SK-N-SH (cell line): Measurements from ENCODE around the gene SLC25A51. TPM values are rescaled to one million over a fixed set of nuclear protein-coding genes. Genes with fewer than 3 reads are reported as not detected.

Experiments
- CTCF ChIA-PET: fragments of 300-600, 350-600 bp; formaldehyde crosslinking; extraction: SDS; loops from one replicate; lab custom pipeline; 2021; lab: Yijun Ruan, JAX
- POLR2A ChIA-PET: fragments of 350-600 bp; sonication (Branson Sonifier 250); formaldehyde crosslinking; extraction: SDS; loops from one replicate; lab custom pipeline; 2020; ENCODE audit warnings: antibody characterized with exemption, inconsistent platforms; lab: Yijun Ruan, JAX
- DNase-seq: peaks from one replicate; pipeline ENCODE4 v3.0.0; 2012
- H2AFZ ChIP-seq: fragments of 200-600 bp; sonication (generic); 2 replicates; pipeline ENCODE4 v1.8.1; 2016; ENCODE audit warnings: antibody characterized with exemption, mild to moderate bottlenecking, low read depth
- H3F3A ChIP-seq: fragments of 200-600 bp; sonication (generic); replicated peaks from 2 replicates; pipeline ENCODE3; 2016; ENCODE audit warnings: antibody characterized with exemption, mild to moderate bottlenecking; ENCODE audit not compliant: insufficient read depth
- H3K27ac ChIP-seq, 2 experiments: fragments of 200-500 bp in 1 of 2; fragments of 200-600 bp in 1 of 2; sonication (Bioruptor generic) in 1 of 2; sonication (generic), shearing (Covaris generic) in 1 of 2; 2 replicates each; pipeline versions ENCODE4 v1.5.1 to v1.6.1; 2014 to 2016; ENCODE audit warnings: low read depth in 2 of 2, inconsistent platforms in 1 of 2, low read length in 1 of 2, mild to moderate bottlenecking in 1 of 2, mixed read lengths in 1 of 2
- H3K27me3 ChIP-seq: fragments of 200-600 bp; sonication (generic), shearing (Covaris generic); 2 replicates; pipeline ENCODE4 v1.6.1; 2016; ENCODE audit warnings: mixed run types; ENCODE audit not compliant: insufficient read depth
- H3K36me3 ChIP-seq, 2 experiments: fragments of 200-500 bp in 1 of 2; fragments of 200-600 bp in 1 of 2; sonication (Bioruptor generic) in 1 of 2; sonication (generic) in 1 of 2; replicated peaks in 1 of 2; 2 replicates each; pipeline versions ENCODE3 to v1.5.1; 2014 to 2016; ENCODE audit warnings: low read length in 1 of 2, mild to moderate bottlenecking in 1 of 2; ENCODE audit not compliant: insufficient read depth in 2 of 2, control insufficient read depth in 1 of 2
- H3K4me1 ChIP-seq, 2 experiments: fragments of 200-500 bp in 1 of 2; fragments of 200-600 bp in 1 of 2; sonication (Bioruptor generic) in 1 of 2; sonication (generic), shearing (Covaris generic) in 1 of 2; 2 replicates each; pipeline versions ENCODE4 v1.5.1 to v1.6.1; 2014 to 2016; ENCODE audit warnings: low read depth in 1 of 2, low read length in 1 of 2, mixed run types in 1 of 2; ENCODE audit not compliant: insufficient read depth in 2 of 2, control insufficient read depth in 1 of 2
- H3K4me2 ChIP-seq: fragments of 200-600 bp; sonication (generic), shearing (Covaris generic); 2 replicates; pipeline ENCODE4 v1.6.1; 2017; ENCODE audit warnings: mixed run types
- H3K4me3 ChIP-seq, 2 experiments: fragments of 200-500 bp in 1 of 2; fragments of 200-600 bp in 1 of 2; sonication (Bioruptor generic) in 1 of 2; sonication (generic), shearing (Covaris generic) in 1 of 2; 2 replicates each; pipeline versions ENCODE4 v1.5.1 to v1.8.1; 2014 to 2016; ENCODE audit warnings: low read depth in 2 of 2, inconsistent platforms in 1 of 2, low read length in 1 of 2, mild to moderate bottlenecking in 1 of 2, mixed read lengths in 1 of 2, moderate library complexity in 1 of 2
- H3K79me2 ChIP-seq: fragments of 200-600 bp; sonication (generic); 2 replicates; pipeline ENCODE4 v1.8.1; 2017; ENCODE audit warnings: mild to moderate bottlenecking; ENCODE audit not compliant: insufficient read depth
- H3K9ac ChIP-seq: fragments of 200-600 bp; sonication (generic); 2 replicates; pipeline ENCODE4 v1.6.1; 2017; ENCODE audit warnings: mixed run types
- H3K9me2 ChIP-seq: fragments of 200-600 bp; sonication (generic); 2 replicates; pipeline ENCODE4 v1.6.1; 2017; ENCODE audit warnings: mixed run types
- H3K9me3 ChIP-seq: fragments of 200-600 bp; sonication (generic); 2 replicates; pipeline ENCODE4 v1.6.1; 2017; ENCODE audit warnings: mixed run types, mild to moderate bottlenecking, moderate library complexity
- H4K20me1 ChIP-seq: fragments of 200-600 bp; sonication (generic); 2 replicates; pipeline ENCODE4 v1.6.1; 2017; ENCODE audit warnings: mild to moderate bottlenecking, mixed run types; ENCODE audit not compliant: insufficient read depth
- CTCF ChIP-seq: fragments of 200-600 bp; sonication (generic); IDR thresholded peaks from 2 replicates; pipeline ENCODE4 v1.6.1; 2017; ENCODE audit warnings: antibody characterized with exemption, mild to moderate bottlenecking, moderate library complexity
- EP300 ChIP-seq, 2 experiments: IDR thresholded peaks; 2 replicates each; pipeline versions ENCODE4 v1.4.0 to v1.6.1; 2012; ENCODE audit warnings: borderline replicate concordance in 1 of 2, low read depth in 1 of 2, low read length in 1 of 2
- FOXJ3 ChIP-seq: sonication (generic); formaldehyde crosslinking; IDR thresholded peaks from 2 replicates; pipeline ENCODE4 v1.5.1; 2020; ENCODE audit warnings: mild to moderate bottlenecking, missing genetic modification reagents
- FOXM1 ChIP-seq: IDR thresholded peaks from 2 replicates; pipeline ENCODE4 v1.4.0; 2012; ENCODE audit warnings: low read depth, mild to moderate bottlenecking
- GATA2 ChIP-seq: sonication (generic); formaldehyde crosslinking; IDR thresholded peaks from 2 replicates; pipeline ENCODE4 v1.5.0; 2020; ENCODE audit warnings: mild to moderate bottlenecking, missing genetic modification reagents
- NRF1 ChIP-seq: IDR thresholded peaks from 2 replicates; pipeline ENCODE4 v1.6.1; 2012; ENCODE audit warnings: low read depth, mild to moderate bottlenecking, low read length
- PBX3 ChIP-seq: IDR thresholded peaks from 2 replicates; pipeline ENCODE4; 2012
- RAD21 ChIP-seq: IDR thresholded peaks from 2 replicates; pipeline ENCODE4 v1.6.1; 2012; ENCODE audit warnings: mild to moderate bottlenecking, low read length
- REST ChIP-seq: IDR thresholded peaks from 2 replicates; pipeline ENCODE4 v1.6.1; 2012; ENCODE audit warnings: mild to moderate bottlenecking, low read depth, low read length, moderate library complexity
- SIN3A ChIP-seq: IDR thresholded peaks from 2 replicates; pipeline ENCODE4 v1.6.1; 2012; ENCODE audit warnings: low read depth, mild to moderate bottlenecking, low read length, moderate library complexity, borderline replicate concordance
- TCF12 ChIP-seq: IDR thresholded peaks from 2 replicates; pipeline ENCODE4 v1.4.0; 2012
- YY1 ChIP-seq: IDR thresholded peaks from 2 replicates; pipeline ENCODE4 v1.4.0; 2012; ENCODE audit warnings: low read depth, mild to moderate bottlenecking
- WGBS: methylation state at CpG from one replicate; pipeline ENCODE4 v1.1.6; 2017; ENCODE audit warnings: low lambda C conversion rate; 5-methylcytosine and 5-hydroxymethylcytosine counted together
- polyA plus RNA-seq, 3 experiments: library from polyadenylated mRNA; depleted of rRNA; stranded (reverse); fragments of >200 nt; gene quantifications; 2 replicates each; pipeline ENCODE4 v1.2.3, GENCODE V29; 2012

The SLC25A51 gene
- polyA plus RNA-seq, 1 of the 3 experiments (the other 2 are of a cell fraction), result 13.3 TPM

GRCh38 chr9:37899041-37899440 is 4.9 kb downstream of the SLC25A51 start:
- Histone ChIP-seq H3K9me3 (no peaks in the 10 kb centered on the region), H3K4me1 (peaks cover 0 to 13% of the 10 kb centered on the region in 2 experiments; a peak in 3 of 4 replicates), H2AFZ (no peak overlapping the region), H4K20me1 (no peaks in the 10 kb centered on the region), H3K4me3 (no peak overlapping the region), H3K27me3 (no peaks in the 10 kb centered on the region), H3K9me2 (no peaks in the 10 kb centered on the region), H3F3A (peaks cover 12% of the 10 kb centered on the region), H3K9ac (no peak overlapping the region), H3K27ac (0 out of 4 replicates have a peak overlapping the region, but pooled peaks of 1 of the 2 experiments have one; percentile 28), H3K4me2 (no peak overlapping the region), H3K79me2 (peaks cover 57% of the 10 kb centered on the region), H3K36me3 (peaks cover 18 to 24% of the 10 kb centered on the region in 2 experiments)
- no peak for DNase-seq
- POLR2A ChIA-PET, result no interaction called here
- CTCF ChIA-PET, result interaction anchor here (1.8 kb wide), 1 partner anchor 14 kb away, joined by 4 read pairs; no protein-coding TSS in a partner anchor
- TF ChIP-seq GATA2 (CRISPR knock-in tag) (no peak), FOXJ3 (CRISPR knock-in tag) (no peak), FOXM1 (no peak), TCF12 (no peak), RAD21 (no peak), CTCF (no peak), YY1 (no peak), SIN3A (no peak), REST (no peak), PBX3 (no peak), NRF1 (no peak), EP300 (IDR thresholded peaks at IDR 0.05; ENCODE audit: borderline replicate concordance in 1 of 2, low read depth in 1 of 2, low read length in 1 of 2) (no peak)
- 89% methylated on average over 2 of the region's 2 CpGs for WGBS
